Measurements from ENCODE around the gene DTNBP1. TPM values are rescaled to one million over a fixed set of nuclear protein-coding genes. Genes with fewer than 3 reads are reported as not detected.

Gene DTNBP1
- total RNA-seq, 1 donor from 2014 or later: 18.2 TPM

- intact Hi-C loops (cut with DNase I): no loop called here
- Histone ChIP-seq H3K4me1 (peaks cover 17% of the 10 kb centered on the region), H3K4me3 (no peak overlapping the region), H3K9me3 (no peaks in the 10 kb centered on the region), H3K27me3 (no peaks in the 10 kb centered on the region), H3K36me3 (peaks cover 0 to 50% of the 10 kb centered on the region in 2 donors), H3K27ac (no peak overlapping the region)
- no peak for DNase-seq (ENCODE audit: extremely low spot score in 2 of 2)
- TF ChIP-seq POLR2AphosphoS5 (IDR thresholded peaks at IDR 0.05; ENCODE audit: insufficient read depth in 1 of 2, low read depth in 1 of 2): no peak
- TF ChIP-seq POLR2A (IDR thresholded peaks at IDR 0.05): no peak
- TF ChIP-seq CTCF (IDR thresholded peaks at IDR 0.05): no peak
Observed at GRCh38 chr6:15522026-15522425, 140.8 kb downstream of the DTNBP1 start.

- H3K4me3 ChIP-seq: no peak overlapping the region
- no peaks in the 10 kb centered on the region for H3K9me3 ChIP-seq
- no peak for DNase-seq (ENCODE audit: extremely low spot score in 2 of 2)
- no peak overlapping the region for H3K27ac ChIP-seq
- H3K36me3 ChIP-seq: peaks cover 0 to 52% of the 10 kb centered on the region in 2 donors
- H3K27me3 ChIP-seq: no peaks in the 10 kb centered on the region
- peaks cover 17% of the 10 kb centered on the region for H3K4me1 ChIP-seq
- TF ChIP-seq POLR2A (IDR thresholded peaks at IDR 0.05): no peak
- TF ChIP-seq CTCF (IDR thresholded peaks at IDR 0.05): no peak
- TF ChIP-seq POLR2AphosphoS5 (IDR thresholded peaks at IDR 0.05; ENCODE audit: insufficient read depth in 1 of 2, low read depth in 1 of 2): no peak
- intact Hi-C loops (cut with DNase I): no loop called here
Observed at GRCh38 chr6:15521582-15521981, 141.2 kb downstream of the DTNBP1 start.

- TF ChIP-seq POLR2AphosphoS5 (IDR thresholded peaks at IDR 0.05; ENCODE audit: insufficient read depth in 1 of 2, low read depth in 1 of 2): no peak
- no peak for TF ChIP-seq CTCF (IDR thresholded peaks at IDR 0.05)
- no peak for TF ChIP-seq POLR2A (IDR thresholded peaks at IDR 0.05)
- no peaks in the 10 kb centered on the region for H3K27me3 ChIP-seq
- H3K27ac ChIP-seq: no peak overlapping the region
- peaks cover 0 to 59% of the 10 kb centered on the region in 2 donors for H3K36me3 ChIP-seq
- intact Hi-C loops (cut with DNase I): no loop called here
- no peaks in the 10 kb centered on the region for H3K9me3 ChIP-seq
- H3K4me3 ChIP-seq: no peak overlapping the region
- DNase-seq (ENCODE audit: extremely low spot score in 2 of 2): no peak
- H3K4me1 ChIP-seq: peaks cover 17% of the 10 kb centered on the region
Observed at GRCh38 chr6:15520626-15521203, 142.1 kb downstream of the DTNBP1 start.

GRCh38 chr6:15519681-15520080, 143.1 kb downstream of the DTNBP1 start:
- H3K27me3 ChIP-seq: no peaks in the 10 kb centered on the region
- peaks cover 17% of the 10 kb centered on the region for H3K4me1 ChIP-seq
- DNase-seq (ENCODE audit: extremely low spot score in 2 of 2): no peak
- no peaks in the 10 kb centered on the region for H3K9me3 ChIP-seq
- H3K36me3 ChIP-seq: peaks cover 0 to 58% of the 10 kb centered on the region in 2 donors
- TF ChIP-seq POLR2AphosphoS5 (IDR thresholded peaks at IDR 0.05; ENCODE audit: insufficient read depth in 1 of 2, low read depth in 1 of 2): no peak
- TF ChIP-seq CTCF (IDR thresholded peaks at IDR 0.05): no peak
- no peak for TF ChIP-seq POLR2A (IDR thresholded peaks at IDR 0.05)
- no peak overlapping the region for H3K4me3 ChIP-seq
- intact Hi-C loops (cut with DNase I): no loop called here
- H3K27ac ChIP-seq: no peak overlapping the region

- Histone ChIP-seq H3K4me1 (peaks cover 17% of the 10 kb centered on the region), H3K36me3 (peaks cover 0 to 50% of the 10 kb centered on the region in 2 donors), H3K27me3 (no peaks in the 10 kb centered on the region), H3K4me3 (no peak overlapping the region), H3K9me3 (no peaks in the 10 kb centered on the region), H3K27ac (no peak overlapping the region)
- no peak for DNase-seq (ENCODE audit: extremely low spot score in 2 of 2)
- intact Hi-C loops (cut with DNase I): no loop called here
- TF ChIP-seq CTCF (IDR thresholded peaks at IDR 0.05): no peak
- TF ChIP-seq POLR2A (IDR thresholded peaks at IDR 0.05): no peak
- no peak for TF ChIP-seq POLR2AphosphoS5 (IDR thresholded peaks at IDR 0.05; ENCODE audit: insufficient read depth in 1 of 2, low read depth in 1 of 2)
Observed at GRCh38 chr6:15518878-15519277, 143.9 kb downstream of the DTNBP1 start.

Data from vagina (tissue), 2 donors.